ENCODE data around the gene P2RY6.

P2RY6 gene

GRCh38 chr11:73292525-73292894 lies 20.4 kb downstream of the P2RY6 start:
- Mint-ChIP-seq H3K9me3 (no peaks in the 10 kb centered on the region), H3K27me3 (peaks cover 11% of the 10 kb centered on the region), H3K4me3 (no peak overlapping the region), H3K4me1 (peaks cover 8% of the 10 kb centered on the region), H3K27ac (ENCODE audit: low read depth) (no peak overlapping the region), H3K36me3 (ENCODE audit: insufficient read depth) (peaks cover 4% of the 10 kb centered on the region)
- ATAC-seq (replicated peaks; ENCODE audit: extremely low read depth, poor library complexity, severe bottlenecking) (no peak), DNase-seq (ENCODE audit: low spot score in 2 of 2) (no peak)

DNA sequence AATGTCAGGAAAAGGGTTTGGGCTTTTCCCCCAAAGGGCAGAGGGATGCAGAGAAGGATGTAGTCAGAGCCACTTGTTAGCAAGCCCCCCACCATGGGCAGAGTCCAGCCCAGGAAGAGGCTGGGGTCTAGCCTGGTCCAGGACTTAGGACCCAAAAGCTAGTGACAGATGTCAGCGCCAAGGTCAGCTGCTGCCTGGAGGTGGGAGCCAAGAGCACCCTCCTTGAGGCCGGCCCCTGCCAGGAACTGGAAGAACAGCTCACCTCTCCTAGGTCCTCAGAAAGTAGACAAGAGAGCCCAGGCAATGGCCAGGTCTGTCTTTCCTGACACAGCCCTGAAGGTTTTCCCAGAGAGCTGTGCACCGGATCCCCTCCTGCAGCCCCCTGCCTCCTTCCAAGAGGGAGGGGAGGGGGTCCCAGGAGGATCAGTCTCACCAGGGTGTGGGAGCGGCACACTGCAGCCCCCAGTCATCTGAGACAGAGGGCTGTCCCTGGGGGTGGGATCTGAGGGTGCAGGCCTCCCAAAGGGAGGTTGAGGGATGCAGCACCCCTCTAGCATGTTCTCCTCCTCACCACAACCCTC lies 21.3 kb downstream of the P2RY6 start:
- no peak overlapping the region for H3K27ac Mint-ChIP-seq (ENCODE audit: low read depth)
- no peak for ATAC-seq (replicated peaks; ENCODE audit: extremely low read depth, poor library complexity, severe bottlenecking)
- H3K36me3 Mint-ChIP-seq (ENCODE audit: insufficient read depth), result peaks cover 4% of the 10 kb centered on the region
- H3K9me3 Mint-ChIP-seq, result no peaks in the 10 kb centered on the region
- DNase-seq (ENCODE audit: low spot score in 2 of 2), result no peak
- H3K4me1 Mint-ChIP-seq, result peaks cover 8% of the 10 kb centered on the region
- peaks cover 21% of the 10 kb centered on the region for H3K27me3 Mint-ChIP-seq
- H3K4me3 Mint-ChIP-seq, result no peak overlapping the region

DNA sequence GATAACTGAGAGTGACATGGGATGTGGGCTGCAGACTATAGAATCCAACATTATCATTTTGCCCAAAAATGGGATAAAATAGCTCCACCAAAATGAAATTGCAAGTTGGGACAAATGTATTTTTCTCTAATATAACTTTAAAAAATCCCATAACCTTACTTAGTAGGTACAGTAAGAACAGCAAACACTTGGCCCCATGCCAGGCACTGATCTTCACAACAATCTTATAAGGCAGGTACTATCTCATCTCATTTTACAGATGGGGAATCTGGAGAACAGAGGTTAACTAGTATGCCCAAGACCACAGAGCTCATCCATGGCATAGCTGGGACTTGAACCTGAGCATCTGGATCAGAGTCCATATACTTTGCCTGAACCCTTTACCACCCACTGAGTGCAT lies 22.5 kb downstream of the P2RY6 start:
- peaks cover 4% of the 10 kb centered on the region for H3K36me3 Mint-ChIP-seq (ENCODE audit: insufficient read depth)

DNA sequence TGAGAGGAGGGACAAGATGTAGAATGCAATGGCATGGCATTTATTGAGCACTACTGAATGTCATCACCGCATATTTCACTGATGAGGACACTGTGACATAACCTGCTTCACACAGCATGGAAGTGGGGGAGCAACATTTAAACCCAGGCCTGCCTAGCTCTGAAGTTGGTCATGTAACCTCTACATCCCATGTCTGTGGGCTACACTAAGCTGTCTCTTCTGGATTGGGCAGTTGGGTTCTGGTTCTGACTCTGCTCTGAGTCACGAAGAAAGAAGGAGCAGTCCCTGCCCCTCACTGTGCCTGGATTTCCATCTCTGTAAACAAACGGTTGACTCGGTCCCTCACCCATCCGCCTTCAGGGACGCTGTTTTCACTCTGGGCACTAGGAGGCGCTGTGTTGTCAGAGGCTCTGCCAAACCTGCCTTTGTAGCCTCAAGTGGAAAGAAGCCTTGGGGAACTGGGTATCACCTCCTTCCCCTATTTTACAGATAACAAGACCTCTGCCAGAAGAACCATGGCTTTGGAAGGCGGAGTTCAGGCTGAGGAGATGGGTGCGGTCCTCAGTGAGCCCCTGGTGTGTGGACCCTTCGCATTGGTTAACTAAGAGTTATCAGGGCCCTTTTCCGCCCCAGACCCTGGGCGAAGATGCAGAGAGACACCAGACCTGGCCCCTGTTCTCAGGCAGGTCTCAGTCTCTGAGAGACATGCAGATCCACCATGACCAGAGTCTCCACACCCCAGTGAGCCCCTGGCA lies 23.3 kb downstream of the P2RY6 start:
- H3K27me3 Mint-ChIP-seq, result peaks cover 31% of the 10 kb centered on the region
- H3K9me3 Mint-ChIP-seq, result no peaks in the 10 kb centered on the region
- peaks cover 4% of the 10 kb centered on the region for H3K36me3 Mint-ChIP-seq (ENCODE audit: insufficient read depth)
- H3K4me1 Mint-ChIP-seq, result no peaks in the 10 kb centered on the region
- no peak overlapping the region for H3K4me3 Mint-ChIP-seq
- ATAC-seq (replicated peaks; ENCODE audit: extremely low read depth, poor library complexity, severe bottlenecking) (peak; percentile 60), DNase-seq (ENCODE audit: low spot score in 2 of 2) (peak; percentile 55 to 72)
- no peak overlapping the region for H3K27ac Mint-ChIP-seq (ENCODE audit: low read depth)

More for the DNA sequence above, 22.5 kb downstream of the P2RY6 start:
- Mint-ChIP-seq H3K27me3 (peaks cover 23% of the 10 kb centered on the region), H3K9me3 (no peaks in the 10 kb centered on the region), H3K27ac (ENCODE audit: low read depth) (no peak overlapping the region), H3K4me3 (no peak overlapping the region), H3K4me1 (no peaks in the 10 kb centered on the region)
- DNase-seq (ENCODE audit: low spot score in 2 of 2) (no peak), ATAC-seq (replicated peaks; ENCODE audit: extremely low read depth, poor library complexity, severe bottlenecking) (no peak)

DNA sequence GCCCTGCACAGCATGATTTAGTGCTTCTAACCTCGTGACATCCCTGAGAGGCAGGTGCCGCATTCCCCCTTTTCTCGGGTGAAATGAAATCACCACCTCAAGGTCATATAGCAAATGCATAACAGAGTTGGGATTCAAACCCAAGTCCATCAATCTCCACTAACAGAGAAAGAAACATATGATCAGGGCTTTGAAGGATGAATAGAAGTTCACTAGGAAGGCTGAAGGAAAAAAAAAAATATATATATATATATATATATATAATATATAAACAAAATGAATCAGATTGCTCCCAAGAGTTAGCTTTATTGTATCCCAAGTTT lies 23.8 kb downstream of the P2RY6 start:
- no peak overlapping the region for H3K4me3 Mint-ChIP-seq
- no peaks in the 10 kb centered on the region for H3K4me1 Mint-ChIP-seq
- ATAC-seq (replicated peaks; ENCODE audit: extremely low read depth, poor library complexity, severe bottlenecking), result no peak
- DNase-seq (ENCODE audit: low spot score in 2 of 2), result no peak
- no peaks in the 10 kb centered on the region for H3K9me3 Mint-ChIP-seq
- no peak overlapping the region for H3K27ac Mint-ChIP-seq (ENCODE audit: low read depth)
- peaks cover 4% of the 10 kb centered on the region for H3K36me3 Mint-ChIP-seq (ENCODE audit: insufficient read depth)
- H3K27me3 Mint-ChIP-seq, result peaks cover 35% of the 10 kb centered on the region

- Mint-ChIP-seq H3K27ac (ENCODE audit: low read depth) (no peak overlapping the region), H3K36me3 (ENCODE audit: insufficient read depth) (peaks cover 4% of the 10 kb centered on the region), H3K4me3 (no peak overlapping the region), H3K9me3 (no peaks in the 10 kb centered on the region), H3K27me3 (peaks cover 35% of the 10 kb centered on the region), H3K4me1 (no peaks in the 10 kb centered on the region)
- no peak for DNase-seq (ENCODE audit: low spot score in 2 of 2)
- ATAC-seq (replicated peaks; ENCODE audit: extremely low read depth, poor library complexity, severe bottlenecking), result no peak
Observed at GRCh38 chr11:73296501-73297230, 24.5 kb downstream of the P2RY6 start.

- H3K9me3 Mint-ChIP-seq, result no peaks in the 10 kb centered on the region
- H3K27ac Mint-ChIP-seq (ENCODE audit: low read depth), result no peak overlapping the region
- peaks cover 40% of the 10 kb centered on the region for H3K27me3 Mint-ChIP-seq
- no peak overlapping the region for H3K4me3 Mint-ChIP-seq
- no peak for ATAC-seq (replicated peaks; ENCODE audit: extremely low read depth, poor library complexity, severe bottlenecking)
- no peaks in the 10 kb centered on the region for H3K4me1 Mint-ChIP-seq
- DNase-seq (ENCODE audit: low spot score in 2 of 2), result no peak
- H3K36me3 Mint-ChIP-seq (ENCODE audit: insufficient read depth), result peaks cover 4% of the 10 kb centered on the region
Observed at GRCh38 chr11:73297231-73297590, 25.1 kb downstream of the P2RY6 start.

- DNase-seq (ENCODE audit: low spot score in 2 of 2) (no peak), ATAC-seq (replicated peaks; ENCODE audit: extremely low read depth, poor library complexity, severe bottlenecking) (no peak)
- Mint-ChIP-seq H3K27ac (ENCODE audit: low read depth) (no peak overlapping the region), H3K4me1 (no peaks in the 10 kb centered on the region), H3K27me3 (peaks cover 45% of the 10 kb centered on the region), H3K9me3 (no peaks in the 10 kb centered on the region), H3K4me3 (no peak overlapping the region), H3K36me3 (ENCODE audit: insufficient read depth) (peaks cover 4% of the 10 kb centered on the region)
Observed at GRCh38 chr11:73297702-73298101, 25.6 kb downstream of the P2RY6 start.

DNA sequence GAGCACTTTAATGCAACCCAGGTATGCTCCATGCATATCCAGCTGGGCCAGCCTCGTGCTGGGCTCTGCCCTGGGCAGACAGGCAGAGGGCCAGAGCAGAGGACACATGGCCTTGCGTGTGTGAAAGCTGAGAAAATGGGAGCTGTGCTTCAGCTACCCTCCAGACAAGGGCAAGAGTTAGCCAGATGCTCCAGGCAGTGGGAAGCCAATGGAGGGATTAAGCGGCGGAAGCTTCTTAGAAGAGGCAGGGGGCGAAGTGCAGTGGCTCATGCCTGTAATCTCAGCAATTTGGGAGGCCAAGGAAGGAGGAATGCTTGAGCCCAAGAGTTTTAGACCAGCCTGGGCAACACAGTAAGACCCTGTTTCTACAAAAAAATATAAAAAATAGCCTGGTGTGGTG lies 26.1 kb downstream of the P2RY6 start:
- no peak for DNase-seq (ENCODE audit: low spot score in 2 of 2)
- H3K36me3 Mint-ChIP-seq (ENCODE audit: insufficient read depth), result peaks cover 4% of the 10 kb centered on the region
- no peak for ATAC-seq (replicated peaks; ENCODE audit: extremely low read depth, poor library complexity, severe bottlenecking)
- H3K4me1 Mint-ChIP-seq, result no peaks in the 10 kb centered on the region
- no peak overlapping the region for H3K27ac Mint-ChIP-seq (ENCODE audit: low read depth)
- no peak overlapping the region for H3K4me3 Mint-ChIP-seq
- peaks cover 51% of the 10 kb centered on the region for H3K27me3 Mint-ChIP-seq
- H3K9me3 Mint-ChIP-seq, result no peaks in the 10 kb centered on the region

DNA sequence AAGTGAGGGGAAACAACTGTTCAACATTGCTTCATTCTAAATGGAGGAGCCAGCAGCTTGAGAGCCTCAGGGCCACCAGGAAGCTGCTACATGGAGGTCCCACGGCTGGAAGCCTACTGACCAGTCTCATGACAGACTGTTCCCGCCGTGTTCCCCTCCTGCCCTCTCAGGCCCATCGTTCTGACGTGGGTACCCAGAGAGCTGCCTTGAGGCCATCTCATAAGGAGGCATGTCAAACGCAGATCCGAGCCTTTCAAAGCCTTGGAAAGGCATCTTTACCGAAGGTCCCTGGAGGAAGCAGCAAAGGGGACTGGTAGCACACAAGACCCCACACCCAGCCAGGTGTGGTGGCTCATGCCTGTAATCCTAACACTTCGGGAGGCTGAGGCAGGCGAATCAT lies 27.6 kb downstream of the P2RY6 start:
- H3K36me3 Mint-ChIP-seq (ENCODE audit: insufficient read depth), result peaks cover 4% of the 10 kb centered on the region
- H3K4me1 Mint-ChIP-seq, result no peaks in the 10 kb centered on the region
- DNase-seq (ENCODE audit: low spot score in 2 of 2), result no peak
- no peak for ATAC-seq (replicated peaks; ENCODE audit: extremely low read depth, poor library complexity, severe bottlenecking)
- H3K27me3 Mint-ChIP-seq, result peaks cover 53% of the 10 kb centered on the region
- no peaks in the 10 kb centered on the region for H3K9me3 Mint-ChIP-seq
- H3K4me3 Mint-ChIP-seq, result no peak overlapping the region
- no peak overlapping the region for H3K27ac Mint-ChIP-seq (ENCODE audit: low read depth)

DNA sequence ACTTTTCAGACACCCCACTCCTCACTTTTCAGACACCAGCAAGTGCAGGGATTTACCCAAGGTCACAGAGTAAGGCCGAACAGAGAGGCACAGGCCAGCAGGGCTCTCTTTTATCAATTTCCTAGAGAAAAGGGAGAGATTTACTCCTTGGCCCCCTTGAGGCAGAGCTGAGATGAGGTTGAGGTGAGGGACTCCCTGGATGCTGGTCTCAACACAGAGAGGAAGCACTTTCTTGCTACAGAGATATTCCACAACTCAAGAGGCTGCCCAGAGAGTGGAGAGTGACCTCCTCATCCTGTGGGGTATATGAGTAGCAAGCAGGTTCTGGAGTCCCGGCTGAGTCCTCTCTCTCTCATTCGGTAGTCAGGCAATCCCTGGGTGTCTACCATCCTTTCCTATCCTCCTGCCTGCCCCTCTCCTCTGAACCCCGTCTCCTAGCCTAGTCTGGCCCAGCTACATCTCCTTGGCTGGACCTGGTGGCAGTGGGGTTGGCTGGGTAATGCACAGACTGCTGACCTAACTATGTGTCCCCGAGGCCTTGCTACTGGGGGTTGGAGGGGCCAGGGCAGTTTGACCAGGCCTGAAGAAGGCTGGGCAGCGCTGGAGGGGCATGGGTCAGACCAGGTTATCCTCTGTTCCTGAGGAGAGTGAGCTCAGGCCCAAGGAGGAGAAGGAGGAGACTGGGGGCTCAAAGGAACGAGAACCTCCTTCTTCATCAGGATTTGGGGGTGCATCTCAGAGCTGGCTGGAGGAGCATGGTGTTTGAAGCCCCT lies 34.1 kb downstream of the P2RY6 start:
- H3K4me1 Mint-ChIP-seq, result peaks cover 13% of the 10 kb centered on the region
- H3K4me3 Mint-ChIP-seq, result peak overlapping the region; percentile 88
- no peaks in the 10 kb centered on the region for H3K9me3 Mint-ChIP-seq
- H3K27me3 Mint-ChIP-seq, result peaks cover 33% of the 10 kb centered on the region
- no peaks in the 10 kb centered on the region for H3K36me3 Mint-ChIP-seq (ENCODE audit: insufficient read depth)
- H3K27ac Mint-ChIP-seq (ENCODE audit: low read depth), result no peak overlapping the region
- no peak for DNase-seq (ENCODE audit: low spot score in 2 of 2)
- no peak for ATAC-seq (replicated peaks; ENCODE audit: extremely low read depth, poor library complexity, severe bottlenecking)

DNA sequence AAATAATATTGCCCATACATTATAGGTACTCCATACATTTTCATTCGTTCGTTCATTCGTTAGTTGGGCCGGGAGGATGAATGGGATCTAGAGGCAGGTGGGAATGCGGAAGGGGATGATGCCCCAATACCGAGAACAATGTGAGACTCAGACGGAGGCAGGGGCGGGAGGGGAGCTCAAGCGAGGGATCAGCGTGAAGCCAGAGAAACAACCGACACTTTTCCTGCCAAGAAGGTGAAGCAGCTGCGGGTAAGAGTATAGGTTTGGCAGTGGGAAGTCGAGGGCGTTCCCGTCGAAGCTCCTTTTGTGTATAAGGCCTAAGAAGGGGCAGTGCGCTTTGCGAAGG lies 34.8 kb downstream of the P2RY6 start:
- Mint-ChIP-seq H3K4me1 (peaks cover 13% of the 10 kb centered on the region), H3K9me3 (no peaks in the 10 kb centered on the region), H3K27me3 (peaks cover 30% of the 10 kb centered on the region), H3K4me3 (peak overlapping the region; percentile 88), H3K36me3 (ENCODE audit: insufficient read depth) (no peaks in the 10 kb centered on the region), H3K27ac (ENCODE audit: low read depth) (no peak overlapping the region)
- no peak for ATAC-seq (replicated peaks; ENCODE audit: extremely low read depth, poor library complexity, severe bottlenecking)
- no peak for DNase-seq (ENCODE audit: low spot score in 2 of 2)

Data from central memory CD8-positive, alpha-beta T cell (primary cell).